Measurements from ENCODE around the gene MAML2. TPM values are rescaled to one million over a fixed set of nuclear protein-coding genes. Genes with fewer than 3 reads are reported as not detected.

The MAML2 gene
- total and polyA plus RNA-seq, 2 of the 13 experiments (the other 11 are each of a cell fraction or from before 2014, with no cell fraction given), result 2.3 to 25.9 TPM

GRCh38 chr11:96015906-96016565, 327.0 kb downstream of the MAML2 start (continued):
- no peak for TF ChIP-seq ZNF577 (CRISPR knock-in tag; IDR thresholded peaks at IDR 0.05; ENCODE audit: borderline replicate concordance, low read depth)
- no peak for TF ChIP-seq GTF2F1 (IDR thresholded peaks at IDR 0.05; ENCODE audit: low read length)
- TF ChIP-seq ZNF354B (CRISPR knock-in tag; IDR thresholded peaks at IDR 0.05), result no peak
- TF ChIP-seq ZUFSP (CRISPR knock-in tag; IDR thresholded peaks at IDR 0.05; ENCODE audit: borderline replicate concordance), result no peak
- TF ChIP-seq ZNF570 (CRISPR knock-in tag; IDR thresholded peaks at IDR 0.05; ENCODE audit: borderline replicate concordance), result no peak
- TF ChIP-seq HINFP (CRISPR knock-in tag; IDR thresholded peaks at IDR 0.05; ENCODE audit: low read depth), result no peak
- no peak for TF ChIP-seq ZNF546 (CRISPR knock-in tag; conservative IDR thresholded peaks at IDR 0.05)
- TF ChIP-seq ARNT2 (CRISPR knock-in tag; IDR thresholded peaks at IDR 0.05; ENCODE audit: low read depth), result no peak
- TF ChIP-seq NPAS2 (CRISPR knock-in tag; IDR thresholded peaks at IDR 0.05; ENCODE audit: borderline replicate concordance), result no peak
- peak; percentile 91 for TF ChIP-seq PITX1 (CRISPR knock-in tag; IDR thresholded peaks at IDR 0.05)
- peak; percentile 63; the same call in 1 of the 2 replicates for TF ChIP-seq ZNF12 (CRISPR knock-in tag; IDR thresholded peaks at IDR 0.05)
- TF ChIP-seq SIX4 (CRISPR knock-in tag; IDR thresholded peaks at IDR 0.05), result peak; percentile 98
- TF ChIP-seq JUN (CRISPR knock-in tag; IDR thresholded peaks at IDR 0.05), result no peak; the same call in 1 of the 2 replicates
- TF ChIP-seq SAP130 (CRISPR knock-in tag; IDR thresholded peaks at IDR 0.05; ENCODE audit: low read depth), result peak; percentile 69
- peak; percentile 79 for TF ChIP-seq MEIS2 (CRISPR knock-in tag; IDR thresholded peaks at IDR 0.05)
